Osteocyte (in vitro differentiated cells): Measurements from ENCODE around the gene PSMG4. TPM values are rescaled to one million over a fixed set of nuclear protein-coding genes. Genes with fewer than 3 reads are reported as not detected.

Source experiments
- DNase-seq: peaks from one replicate; pipeline ENCODE4 v3.0.0; 2021; ENCODE audit warnings: mixed read lengths; ENCODE audit not compliant: unreplicated experiment; ENCODE audit errors: extremely low spot score
- H3K27ac Mint-ChIP-seq: one replicate; pipeline ENCODE4 v1.8.0; 2021; ENCODE audit warnings: mild to moderate bottlenecking, mixed read lengths; ENCODE audit not compliant: unreplicated experiment
- H3K27me3 Mint-ChIP-seq: one replicate; pipeline ENCODE4 v1.8.0; 2021; ENCODE audit warnings: mixed read lengths; ENCODE audit not compliant: unreplicated experiment
- H3K36me3 Mint-ChIP-seq: one replicate; pipeline ENCODE4 v1.8.0; 2021; ENCODE audit warnings: mixed read lengths; ENCODE audit not compliant: unreplicated experiment
- H3K4me1 Mint-ChIP-seq: one replicate; pipeline ENCODE4 v1.8.0; 2021; ENCODE audit warnings: mixed read lengths; ENCODE audit not compliant: unreplicated experiment
- H3K4me3 Mint-ChIP-seq: one replicate; pipeline ENCODE4 v1.8.0; 2021; ENCODE audit warnings: mild to moderate bottlenecking, moderate library complexity, mixed read lengths; ENCODE audit not compliant: unreplicated experiment
- H3K9me3 Mint-ChIP-seq: one replicate; pipeline ENCODE4 v1.8.0; 2021; ENCODE audit warnings: mixed read lengths; ENCODE audit not compliant: unreplicated experiment
- total RNA-seq: library from RNA; stranded (reverse); gene quantifications from 2 replicates; pipeline ENCODE4 v1.2.1, GENCODE V29; 2021
- TF ChIP-seq, protein P1 (sequence below): fragments of 200-600 bp; sonication (generic); IDR thresholded peaks from 2 replicates; pipeline ENCODE4 v1.5.0; 2021; ENCODE audit warnings: antibody characterized with exemption, mild to moderate bottlenecking, moderate library complexity

PSMG4 gene
- total RNA-seq, 1 donor from 2014 or later: 22.0 TPM

DNA sequence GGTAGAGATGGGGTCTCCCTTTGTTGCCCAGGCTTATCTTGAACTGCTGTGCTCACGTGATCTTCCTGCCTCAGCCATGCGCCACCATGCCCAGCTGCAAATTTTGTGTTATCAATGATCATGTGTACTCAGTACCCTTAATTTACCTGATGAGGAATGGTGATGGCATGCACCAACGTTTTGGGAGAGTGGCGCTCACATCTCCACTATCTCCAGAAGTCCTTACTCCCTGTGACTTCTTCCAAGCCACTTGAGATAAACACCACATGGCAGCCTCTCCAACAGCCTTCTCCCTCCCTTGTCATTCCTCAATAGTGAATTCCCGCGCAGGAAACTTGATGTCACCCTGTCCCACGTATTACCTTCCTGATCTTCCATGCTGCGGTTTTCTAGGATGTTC lies 58.1 kb downstream of the PSMG4 start:
- Mint-ChIP-seq H3K27ac (no peak overlapping the region), H3K27me3 (no peaks in the 10 kb centered on the region), H3K36me3 (no peaks in the 10 kb centered on the region), H3K9me3 (no peaks in the 10 kb centered on the region), H3K4me1 (peaks cover 3% of the 10 kb centered on the region), H3K4me3 (no peak overlapping the region)
- DNase-seq: no peak
- TF ChIP-seq, protein P1, sequence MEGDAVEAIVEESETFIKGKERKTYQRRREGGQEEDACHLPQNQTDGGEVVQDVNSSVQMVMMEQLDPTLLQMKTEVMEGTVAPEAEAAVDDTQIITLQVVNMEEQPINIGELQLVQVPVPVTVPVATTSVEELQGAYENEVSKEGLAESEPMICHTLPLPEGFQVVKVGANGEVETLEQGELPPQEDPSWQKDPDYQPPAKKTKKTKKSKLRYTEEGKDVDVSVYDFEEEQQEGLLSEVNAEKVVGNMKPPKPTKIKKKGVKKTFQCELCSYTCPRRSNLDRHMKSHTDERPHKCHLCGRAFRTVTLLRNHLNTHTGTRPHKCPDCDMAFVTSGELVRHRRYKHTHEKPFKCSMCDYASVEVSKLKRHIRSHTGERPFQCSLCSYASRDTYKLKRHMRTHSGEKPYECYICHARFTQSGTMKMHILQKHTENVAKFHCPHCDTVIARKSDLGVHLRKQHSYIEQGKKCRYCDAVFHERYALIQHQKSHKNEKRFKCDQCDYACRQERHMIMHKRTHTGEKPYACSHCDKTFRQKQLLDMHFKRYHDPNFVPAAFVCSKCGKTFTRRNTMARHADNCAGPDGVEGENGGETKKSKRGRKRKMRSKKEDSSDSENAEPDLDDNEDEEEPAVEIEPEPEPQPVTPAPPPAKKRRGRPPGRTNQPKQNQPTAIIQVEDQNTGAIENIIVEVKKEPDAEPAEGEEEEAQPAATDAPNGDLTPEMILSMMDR: no peak

Other genes with a start within 250 kb of the PSMG4 start
- gene RIPK1, start 190.5 kb upstream of the PSMG4 start, total RNA-seq: 28.1 and 31.6 TPM in 2 replicates
- 26.6 and 27.7 TPM in 2 replicates for gene BPHL, start 140.2 kb upstream of the PSMG4 start, total RNA-seq
- 82.3 and 92.3 TPM in 2 replicates for gene TUBB2A, start 101.4 kb upstream of the PSMG4 start, total RNA-seq
- gene TUBB2B, start 31.3 kb upstream of the PSMG4 start, total RNA-seq: 61.7 and 67.2 TPM in 2 replicates
- 10.2 and 10.4 TPM in 2 replicates for gene SLC22A23, start 198.1 kb downstream of the PSMG4 start, total RNA-seq